ENCODE measurements around the gene BRWD1.

BRWD1 gene

DNA sequence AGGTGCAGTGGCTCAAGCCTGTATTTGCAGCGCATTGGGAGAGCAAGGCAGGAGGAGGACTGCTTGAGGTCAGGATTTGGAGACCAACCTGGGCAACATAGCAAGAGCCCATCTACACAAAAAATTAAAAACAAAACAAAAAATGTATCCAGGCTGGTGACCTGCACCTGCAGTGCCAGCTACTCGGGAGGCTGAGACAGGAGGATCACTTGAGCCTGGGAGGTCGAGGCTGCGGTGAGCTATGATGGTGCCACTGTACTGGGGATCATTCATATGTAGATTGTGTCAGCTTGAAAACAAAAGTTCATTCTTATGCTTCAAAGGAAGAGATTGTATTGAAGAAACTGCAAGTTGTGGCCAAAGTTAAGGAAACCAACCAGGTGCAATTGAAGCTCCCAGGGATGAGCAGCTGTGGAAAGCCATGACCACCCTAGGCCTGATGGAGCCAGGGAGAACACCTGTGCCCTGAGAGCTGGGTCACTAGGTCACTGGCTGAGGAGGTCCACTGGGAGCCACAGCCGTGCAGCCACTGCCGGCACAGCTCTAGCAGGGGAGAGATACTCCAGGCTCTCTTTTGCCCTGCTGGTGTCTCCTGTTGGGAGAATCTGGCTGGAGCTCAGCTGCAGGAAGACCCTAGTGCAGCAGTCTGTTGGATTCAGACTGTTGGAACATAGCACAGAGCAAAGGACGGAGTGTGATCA, 13.3 kb upstream of the BRWD1 start:
- DNase-seq: no peak

DNA sequence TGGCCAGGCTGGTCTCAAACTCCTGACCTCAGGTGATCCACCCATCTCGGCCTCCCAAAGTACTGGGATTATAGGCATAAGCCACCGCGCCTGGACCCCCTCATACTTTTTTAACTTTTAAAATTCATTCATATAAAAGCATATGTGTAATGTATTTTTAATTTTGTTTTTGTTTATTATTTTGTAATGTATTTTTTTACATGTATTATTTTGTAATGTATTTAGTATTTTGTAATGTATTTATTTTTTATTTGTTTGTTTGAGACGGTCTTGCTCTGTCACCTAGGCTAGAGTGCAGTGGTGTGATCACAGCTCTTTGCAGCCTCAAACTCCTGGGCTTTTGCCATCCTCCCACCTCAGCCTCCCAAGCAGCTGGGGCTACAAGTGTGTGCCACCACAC, 12.0 kb upstream of the BRWD1 start:
- DNase-seq: no peak

DNA sequence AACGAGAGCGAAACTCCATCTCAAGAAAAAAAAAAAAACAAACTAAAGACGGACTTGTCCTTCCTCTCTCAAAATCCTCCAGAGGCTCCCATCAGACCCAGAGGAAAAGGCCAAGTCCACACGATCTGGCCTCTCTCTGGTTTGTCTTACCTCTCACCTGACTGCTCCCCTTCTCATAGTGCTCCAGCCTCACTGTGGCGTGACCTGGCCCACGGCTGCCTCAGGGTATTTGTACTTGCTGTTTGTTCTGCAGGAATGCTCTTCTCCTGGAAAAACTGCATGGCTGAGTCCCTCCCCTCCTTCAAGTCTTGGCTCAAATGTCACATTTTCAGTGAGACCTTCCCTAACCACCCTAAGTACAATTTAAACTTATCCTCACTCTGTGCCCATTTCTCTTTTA, 8.0 kb upstream of the BRWD1 start:
- no peak for DNase-seq

DNA sequence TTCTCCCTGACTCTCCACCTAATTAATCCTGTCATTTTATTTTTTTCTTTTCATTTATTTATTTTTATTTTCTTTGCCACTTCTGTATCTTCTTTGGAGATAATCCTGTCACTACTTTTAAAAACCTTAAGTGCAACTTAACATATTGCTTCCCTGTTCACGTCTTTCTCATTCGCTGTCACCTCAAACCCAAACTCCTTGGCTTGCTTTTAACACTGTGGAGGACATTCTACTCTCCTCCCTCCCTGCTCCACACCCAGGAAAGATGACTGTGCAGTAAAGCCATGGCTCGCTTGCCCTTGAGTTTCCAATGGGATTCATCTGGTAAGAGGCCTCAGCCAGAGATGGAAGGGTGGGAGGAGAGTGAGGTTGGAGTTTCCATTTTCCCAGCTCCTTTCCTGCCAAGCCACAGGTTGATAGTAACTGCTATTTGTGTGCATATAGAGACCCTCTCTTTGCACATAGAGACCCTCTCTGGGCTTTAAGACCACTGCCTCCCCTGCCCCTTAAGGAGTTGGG, 6.4 kb upstream of the BRWD1 start:
- DNase-seq: no peak

DNA sequence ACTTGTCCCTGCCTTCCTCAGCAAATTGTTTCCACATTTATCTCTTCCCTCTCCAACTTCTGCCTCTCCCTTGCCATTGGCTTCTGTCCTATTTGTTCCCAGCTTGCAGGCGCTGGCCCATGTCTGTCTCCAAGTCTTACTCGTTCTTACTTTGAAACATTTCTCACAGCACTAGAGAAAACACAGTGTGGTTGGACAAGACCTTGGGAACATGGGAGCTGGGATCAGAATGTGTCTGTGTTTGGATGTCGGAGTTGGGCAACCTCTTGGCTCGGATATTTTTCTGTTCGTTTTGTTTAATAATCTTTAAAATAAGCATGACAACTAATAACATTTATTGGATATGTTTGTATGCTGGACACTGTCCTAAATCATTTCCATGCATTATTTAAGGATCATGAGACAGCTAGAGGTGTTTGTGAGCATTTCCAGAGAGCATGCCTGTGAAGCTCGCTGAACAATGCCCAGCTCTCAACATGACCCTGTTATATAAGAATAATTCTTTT, 5.9 kb upstream of the BRWD1 start:
- DNase-seq: no peak

DNA sequence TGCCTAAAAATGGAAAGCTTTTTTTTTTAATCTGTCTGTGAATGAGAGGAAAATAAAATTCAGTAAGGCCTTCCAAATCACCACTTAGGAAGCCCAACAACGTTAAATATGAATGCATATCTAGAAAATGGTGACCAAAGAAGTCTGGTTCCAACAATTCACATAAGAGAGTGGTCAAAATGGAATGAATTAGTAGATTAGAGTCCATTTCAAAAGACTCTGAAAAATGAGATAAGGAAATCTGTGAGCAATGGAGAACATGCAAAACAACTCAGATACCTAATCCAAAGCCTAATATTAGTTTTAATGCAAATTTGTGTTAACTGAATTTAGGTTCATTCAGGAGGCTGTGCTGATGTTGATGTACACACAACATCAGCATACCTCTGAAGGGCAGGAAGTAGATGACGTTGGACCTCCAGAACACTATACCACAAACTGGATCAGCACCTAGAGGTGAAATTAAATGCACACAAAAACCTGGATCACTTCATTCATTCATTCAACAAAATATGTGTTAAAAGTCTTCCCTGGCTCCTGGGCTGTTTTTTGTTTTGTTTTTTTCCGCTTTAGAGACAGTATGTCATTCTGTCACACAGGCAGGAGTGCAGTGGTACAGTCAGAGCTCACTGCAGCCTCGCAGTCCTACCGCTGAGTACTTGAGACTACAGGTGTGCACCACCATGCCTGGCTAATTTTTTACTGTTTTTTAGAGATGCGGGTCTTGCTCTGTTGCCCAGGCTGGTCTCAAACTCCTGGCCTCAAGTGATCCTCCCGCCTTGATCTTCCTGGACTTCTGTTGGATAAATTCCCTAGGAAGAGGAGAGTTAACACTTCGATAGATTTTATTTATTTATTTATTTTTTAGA, 4.9 kb upstream of the BRWD1 start:
- no peak for DNase-seq

DNA sequence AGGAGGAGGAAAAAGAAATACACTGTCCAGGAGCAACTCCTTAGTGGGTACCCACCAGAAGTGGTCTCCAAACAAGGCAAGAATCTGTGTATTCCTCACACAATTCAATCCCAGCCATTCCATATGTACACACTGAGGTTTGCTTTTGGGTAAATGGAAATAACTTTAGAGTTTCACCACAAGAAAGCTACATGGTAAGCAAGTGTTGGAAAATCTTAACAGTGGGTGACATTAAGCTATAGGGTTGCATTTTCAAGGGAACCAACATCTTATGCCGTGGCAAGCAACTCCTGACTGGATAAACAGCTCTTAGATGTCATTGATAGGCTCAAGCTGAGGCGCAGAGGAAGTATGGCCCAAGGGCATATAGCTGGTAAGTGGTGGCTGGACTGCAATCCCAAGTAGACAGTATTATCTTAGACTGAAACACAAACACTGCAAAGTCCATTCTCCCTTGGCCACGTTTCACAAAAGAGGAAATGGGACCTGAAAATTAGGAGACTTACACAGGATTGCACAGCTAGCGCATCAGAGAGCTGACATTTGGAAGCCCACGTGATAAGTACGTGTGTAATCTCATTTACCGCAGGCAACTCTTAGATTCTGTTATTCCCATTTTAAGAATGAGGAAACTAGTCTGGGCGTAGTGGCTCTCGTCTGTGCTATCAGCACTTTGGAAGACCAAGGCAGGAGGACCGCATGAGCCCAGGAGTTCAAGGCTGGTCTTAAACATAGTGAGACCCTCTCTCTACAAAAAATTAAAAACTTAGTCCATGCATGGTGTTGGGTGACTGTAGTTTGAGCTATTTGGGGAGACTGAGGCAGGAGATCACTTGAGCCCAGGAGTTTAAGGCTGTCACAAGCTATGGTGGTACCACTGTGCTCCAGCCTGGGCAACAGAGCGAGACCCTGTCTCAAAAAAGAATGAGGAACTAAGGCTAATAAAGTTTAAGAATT, 4.0 kb upstream of the BRWD1 start:
- DNase-seq: no peak

DNA sequence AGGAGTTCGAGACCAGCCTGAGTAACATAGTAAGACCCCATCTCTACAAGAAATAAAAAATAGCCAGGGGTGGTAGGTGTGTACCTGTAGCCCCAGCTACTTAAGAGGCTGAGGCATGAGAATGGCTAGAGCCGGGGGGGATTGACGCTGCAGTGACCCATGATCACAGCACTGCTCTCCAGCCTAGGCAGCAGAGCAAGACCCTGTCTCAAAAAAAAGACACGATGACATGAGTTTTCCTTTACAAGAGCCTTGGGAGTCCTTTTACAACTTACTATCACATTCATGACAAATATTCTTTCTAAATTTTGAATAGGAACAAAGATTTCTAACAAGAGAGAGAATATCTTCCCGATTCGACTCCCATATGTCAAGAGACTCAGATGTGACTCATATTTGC, 3.3 kb upstream of the BRWD1 start:
- no peak for DNase-seq

DNA sequence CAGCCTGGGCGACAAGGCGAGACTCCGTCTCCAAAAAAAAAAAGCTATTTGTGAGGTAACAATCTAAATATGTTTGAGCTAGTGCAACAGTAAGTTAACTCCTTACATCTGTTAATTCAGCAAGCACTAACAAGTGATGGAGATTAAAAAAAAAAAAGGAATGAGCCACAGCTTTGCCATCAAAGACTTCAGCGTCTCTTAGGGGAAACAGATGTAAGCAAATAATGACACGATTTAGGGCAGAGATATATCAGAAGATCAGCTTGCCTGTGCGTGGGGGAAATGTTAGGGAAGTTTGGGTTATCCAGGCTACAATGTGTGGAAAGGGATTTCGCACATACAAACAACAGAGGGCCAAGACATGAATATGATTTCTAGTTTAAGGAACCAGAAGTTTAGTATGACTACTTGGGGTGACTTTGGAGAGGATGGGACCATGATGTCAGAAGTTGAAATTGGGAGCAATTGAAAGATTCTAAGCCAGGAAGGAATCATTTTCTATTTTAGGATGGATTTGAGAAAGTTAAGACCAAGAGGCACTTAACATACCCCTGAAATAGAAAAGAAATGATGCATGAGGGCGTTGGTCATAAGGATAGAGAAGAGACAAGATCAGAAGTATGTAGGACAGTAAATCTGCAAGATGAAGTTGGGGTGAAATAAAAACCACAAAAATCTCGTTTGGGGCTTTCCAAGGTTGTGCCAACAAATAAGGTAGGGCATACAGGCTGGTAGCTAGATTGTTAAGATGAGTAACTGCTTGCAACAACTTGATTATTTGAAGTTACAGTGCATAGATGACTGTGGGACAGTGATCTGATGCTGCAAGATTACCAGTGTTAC, 2.4 kb upstream of the BRWD1 start:
- DNase-seq: no peak

DNA sequence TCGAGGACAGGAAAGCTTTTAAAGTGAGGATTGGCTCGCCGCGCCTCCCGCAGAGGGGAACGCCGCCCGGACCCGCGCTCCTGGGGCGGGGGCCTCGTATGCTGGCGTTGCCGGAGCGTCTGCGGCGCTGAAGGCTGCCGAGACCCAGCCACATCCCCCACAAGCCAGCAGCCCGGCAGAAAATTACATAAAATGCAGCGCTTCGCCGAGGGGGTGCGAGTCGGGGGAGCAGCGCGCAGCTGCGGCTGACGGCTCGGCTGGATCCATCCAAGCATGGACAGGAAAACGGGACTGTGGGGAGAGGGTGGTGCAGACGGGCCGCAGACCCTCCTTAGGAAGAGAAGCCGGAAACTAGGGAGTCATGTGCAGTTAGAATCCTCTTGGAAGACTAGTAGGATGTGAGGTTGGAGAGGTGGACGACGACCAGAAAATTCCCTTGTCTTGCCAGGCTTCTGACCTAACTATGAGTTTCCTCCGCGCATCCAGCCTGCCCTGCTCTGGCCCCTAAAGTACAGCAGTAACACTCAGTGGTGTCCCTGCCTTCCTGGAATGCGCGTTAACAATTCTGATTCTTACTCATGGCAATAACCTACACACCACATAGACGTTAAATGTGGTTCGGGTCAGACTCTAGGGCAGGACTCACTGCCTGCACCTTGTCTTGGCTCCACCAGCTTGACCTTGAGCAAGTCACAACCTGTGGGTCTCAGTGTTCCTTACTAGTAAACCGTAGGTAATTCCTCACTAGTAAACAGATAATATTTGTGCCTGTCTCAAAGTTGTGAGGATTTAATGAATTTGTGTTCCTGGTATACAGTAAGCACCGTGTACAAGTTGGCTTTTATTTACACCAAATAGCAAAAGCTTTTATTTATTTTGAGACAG, 953 bp upstream of the BRWD1 start:
- peak; percentile 53 for DNase-seq

DNA sequence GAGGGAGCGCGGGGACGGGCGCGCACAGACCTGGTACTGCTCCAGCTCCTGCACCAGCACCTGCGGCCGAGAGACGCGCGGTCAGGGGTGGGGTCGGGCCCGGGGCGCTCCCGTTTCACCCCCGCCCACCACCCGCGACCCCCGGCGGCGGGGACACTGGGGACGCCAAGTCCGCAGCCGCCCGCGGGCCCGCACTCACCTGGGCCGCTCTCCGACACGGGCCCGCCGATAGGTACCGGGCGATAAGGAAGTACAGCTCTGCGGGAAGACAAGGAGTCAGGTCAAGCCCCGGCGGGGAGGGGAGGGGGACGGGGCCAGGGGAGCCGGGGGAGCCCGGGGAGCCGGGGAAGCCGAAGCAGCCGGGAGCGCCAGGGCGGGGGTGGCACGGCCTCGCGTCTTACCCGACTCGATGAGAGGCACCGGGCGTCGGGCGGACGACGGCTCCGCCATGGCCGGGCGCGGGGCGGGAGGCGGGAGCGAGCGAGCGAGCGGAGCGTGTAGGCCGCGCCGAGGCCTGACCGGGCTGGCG, 326 bp downstream of the BRWD1 start:
- DNase-seq: no peak

DNA sequence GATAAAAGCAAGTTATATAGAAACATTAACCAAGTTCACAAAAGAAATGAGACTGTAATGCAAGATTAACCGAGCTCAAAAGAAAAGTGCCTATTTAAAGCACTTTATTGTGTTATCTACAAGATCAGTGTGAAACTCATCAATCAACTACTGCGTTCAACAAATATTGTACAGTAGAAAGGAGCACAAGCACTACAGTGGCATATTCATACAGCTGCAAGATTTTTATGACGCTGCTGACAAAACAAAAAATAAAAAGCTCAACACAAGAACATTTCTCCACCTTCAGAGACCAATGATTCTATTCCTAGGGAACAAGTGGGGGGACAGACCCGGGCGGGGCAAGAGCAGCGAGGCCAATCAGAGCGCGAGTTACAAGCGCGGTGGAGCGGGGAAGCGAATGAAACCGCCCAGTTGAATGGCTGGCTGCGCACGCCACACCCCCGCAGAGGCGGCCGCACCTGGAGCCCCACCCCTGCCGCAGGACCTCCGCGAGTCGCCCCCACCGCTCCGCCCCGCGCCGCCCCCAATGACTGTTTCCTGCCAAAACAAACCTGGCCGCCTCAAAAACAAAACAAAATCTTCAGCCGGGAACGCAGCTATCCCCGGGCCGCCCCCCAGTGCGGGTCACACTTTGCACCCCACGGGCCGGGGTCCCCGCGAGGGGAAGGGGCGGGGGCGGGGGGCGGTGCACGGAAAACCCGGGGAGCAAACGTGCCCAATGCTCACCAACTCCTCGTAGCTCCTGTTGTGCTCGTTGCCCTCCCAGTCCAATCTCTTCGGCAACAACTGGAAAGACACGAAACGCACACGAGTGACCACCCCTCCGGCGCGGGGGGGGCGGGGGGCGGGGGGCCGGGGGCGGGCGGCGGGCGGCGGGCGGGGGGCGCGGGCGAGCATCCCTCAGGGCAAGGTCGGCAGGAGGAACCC, 1.1 kb downstream of the BRWD1 start:
- DNase-seq: peak; percentile 53

DNA sequence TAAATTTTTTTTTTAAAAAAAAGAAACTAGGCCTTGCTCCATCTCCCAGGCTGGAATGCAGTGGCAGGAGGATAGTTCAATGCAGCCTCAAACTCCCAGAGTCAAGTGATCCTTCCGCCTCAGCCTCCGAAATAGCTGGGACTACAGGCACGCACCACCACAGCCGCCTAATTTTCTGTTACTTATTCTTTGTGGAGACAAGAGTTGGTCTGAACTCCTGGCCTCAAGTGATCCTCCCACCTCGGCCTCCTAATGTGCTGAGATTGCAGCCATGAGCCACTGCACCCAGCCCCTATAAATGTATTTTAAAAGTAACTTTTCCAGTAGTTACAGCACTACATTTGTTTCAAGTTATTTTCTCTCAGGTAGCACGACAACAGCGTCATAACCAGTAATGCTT, 2.3 kb downstream of the BRWD1 start:
- no peak for DNase-seq

DNA sequence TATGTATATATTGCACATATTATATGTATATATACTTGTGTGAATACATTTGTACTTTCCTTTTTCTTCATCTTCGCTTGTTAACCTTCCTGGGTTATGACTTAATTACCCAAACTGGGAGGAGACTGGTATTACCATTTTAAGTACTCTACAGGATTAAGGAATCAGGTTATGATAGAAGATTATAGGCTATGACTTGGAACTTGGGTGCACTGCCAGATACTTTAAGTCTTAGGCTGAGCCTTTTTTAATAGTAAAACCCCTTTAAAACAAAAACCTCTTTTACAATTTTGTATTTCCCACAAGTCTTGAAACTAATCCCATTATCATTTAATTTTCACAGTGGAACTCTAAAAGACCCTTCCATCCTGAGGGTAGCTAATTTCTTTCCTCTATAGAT, 6.0 kb downstream of the BRWD1 start:
- DNase-seq: no peak

DNA sequence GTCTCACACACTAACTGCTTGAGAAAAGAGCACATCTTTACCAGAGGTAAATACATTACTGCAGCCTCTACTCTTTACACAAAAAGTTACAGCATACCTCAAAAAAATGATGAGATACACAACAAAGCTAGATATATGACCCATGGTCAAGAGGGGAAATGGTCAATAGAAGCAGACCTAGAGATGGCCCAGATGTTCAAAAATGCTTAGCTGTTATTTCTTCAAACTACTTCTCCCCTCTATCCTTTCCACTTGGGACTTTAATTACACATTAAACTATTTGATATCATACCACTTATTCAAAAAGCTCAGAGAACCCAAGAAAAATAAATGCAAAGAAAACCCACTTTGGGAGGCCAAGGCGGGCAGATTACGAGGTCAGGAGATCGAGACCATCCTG, 12.8 kb downstream of the BRWD1 start:
- no peak for DNase-seq

DNA sequence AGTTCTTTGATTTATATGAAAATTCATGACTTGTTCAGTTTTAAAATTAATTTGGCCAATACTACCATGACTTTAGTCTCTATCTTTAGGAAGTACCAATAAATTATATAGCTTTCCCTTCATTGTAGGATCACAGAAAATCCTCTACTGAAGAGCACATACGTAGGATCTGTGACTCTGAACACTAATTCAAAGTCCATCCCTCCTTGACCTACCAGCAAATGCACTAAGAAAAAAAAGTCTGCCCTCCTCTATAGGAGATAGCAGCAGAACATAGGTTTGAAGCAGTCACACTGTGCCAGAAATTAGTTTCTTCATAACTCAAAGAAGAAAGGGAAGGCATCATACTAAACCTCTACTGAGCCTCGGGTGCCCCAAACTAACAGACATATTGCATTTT, 16.5 kb downstream of the BRWD1 start:
- no peak for DNase-seq

DNA sequence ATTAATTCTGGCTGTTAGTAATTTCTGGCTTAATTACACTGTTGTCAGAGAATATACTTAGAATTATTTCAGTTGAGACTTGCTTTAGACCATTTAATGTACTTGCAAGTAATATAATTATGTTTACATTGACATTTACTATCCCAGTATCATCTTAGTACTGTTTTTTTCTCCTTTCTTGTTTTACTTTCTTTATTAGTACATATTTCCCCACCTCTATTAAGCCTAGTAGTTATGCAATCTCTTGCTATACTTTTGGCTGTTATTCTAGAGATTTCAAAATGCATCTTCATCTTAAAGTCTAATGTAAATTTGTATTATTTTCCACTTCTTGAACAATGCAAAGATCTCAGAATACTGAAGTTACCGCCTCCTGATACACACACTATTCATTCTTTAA, 24.4 kb downstream of the BRWD1 start:
- no peak for DNase-seq

DNA sequence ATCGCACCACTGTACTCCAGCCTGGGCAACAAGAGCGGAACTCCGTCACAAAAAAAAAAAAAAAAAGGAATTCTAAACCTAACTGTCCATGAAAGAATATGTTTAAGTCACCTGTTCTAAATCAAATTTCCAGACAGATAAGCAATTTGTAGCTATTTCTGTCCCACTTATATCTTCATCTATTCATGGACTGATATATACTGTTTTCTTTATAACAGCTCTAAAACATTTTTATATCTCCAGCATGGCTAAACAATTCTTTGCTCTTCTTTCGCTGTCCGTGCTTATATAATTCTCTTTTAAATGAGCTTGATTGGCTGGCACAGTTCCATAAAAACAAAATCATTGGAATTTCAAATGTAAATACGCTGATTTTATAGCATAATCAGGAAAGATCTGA, 30.5 kb downstream of the BRWD1 start:
- DNase-seq: no peak

DNA sequence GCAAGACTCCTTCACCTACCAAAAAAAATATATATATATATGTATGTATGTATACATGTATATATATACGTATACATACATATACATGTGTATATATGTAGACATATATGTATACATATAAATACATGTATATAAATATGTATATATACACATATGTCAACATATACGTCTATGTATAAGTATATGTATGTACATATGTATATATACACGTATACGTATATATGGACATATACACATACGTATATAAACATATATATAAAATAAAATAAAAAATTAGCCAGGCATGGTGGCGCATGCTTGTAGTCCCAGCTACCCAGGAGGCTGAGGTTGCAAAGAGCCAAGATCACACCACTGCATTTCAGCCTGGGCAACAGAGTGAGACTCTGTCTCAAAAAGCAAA, 31.6 kb downstream of the BRWD1 start:
- no peak for DNase-seq

DNA sequence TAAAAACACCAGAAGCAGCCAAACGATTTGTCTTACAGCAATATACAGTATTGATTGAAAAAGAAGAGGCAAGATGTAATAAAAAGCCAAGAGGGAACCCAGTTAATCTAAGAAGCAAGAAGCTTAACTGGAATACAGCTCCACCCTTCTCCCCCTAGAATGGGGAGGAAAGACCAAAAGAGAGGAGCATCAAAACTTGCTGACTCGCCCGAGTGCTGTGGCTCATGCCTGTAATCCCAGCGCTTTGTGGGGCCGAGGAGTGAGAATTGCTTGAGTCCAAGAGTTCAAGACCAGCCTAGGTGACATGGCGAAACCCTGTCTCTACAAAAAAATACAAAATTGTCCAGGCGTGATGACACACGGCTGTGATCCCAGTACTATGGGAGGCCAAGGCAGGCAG, 32.2 kb downstream of the BRWD1 start:
- no peak for DNase-seq

Measured in SHP77 treated with DMSO at 0.1 percent for 48 hours (cell line).